HL-60 (cell line): ENCODE results near the gene RGCC.
A peak's percentile ranks its signal among the peaks of the same experiment; 100 is the strongest.

ENCODE experiments used
- DNase-seq, 2 experiments: peaks; one replicate each; pipeline ENCODE4 v3.0.0-alpha.2; 2010 to 2020; ENCODE audit warnings: low read depth in 1 of 2, low spot score in 1 of 2
- H3K27ac ChIP-seq: fragments of 250-450 bp; sonication (Bioruptor Pico); replicated peaks from 2 replicates; pipeline ENCODE4 v1.5.1; 2020; ENCODE audit warnings: mild to moderate bottlenecking, moderate library complexity
- H3K27me3 ChIP-seq: fragments of 250-450 bp; sonication (Bioruptor Pico); 2 replicates; pipeline ENCODE4 v1.5.1; 2021; ENCODE audit warnings: mild to moderate bottlenecking, moderate library complexity; ENCODE audit not compliant: insufficient read depth, poor library complexity, severe bottlenecking
- H3K4me3 ChIP-seq: replicated peaks from 2 replicates; pipeline ENCODE4 v1.5.1; 2011; ENCODE audit warnings: mild to moderate bottlenecking, control low read depth, low read length; ENCODE audit not compliant: insufficient read depth
- REST ChIP-seq: IDR thresholded peaks from 2 replicates; pipeline ENCODE4 v1.6.1; 2012; ENCODE audit warnings: low read depth; ENCODE audit not compliant: insufficient replicate concordance
- SPI1 ChIP-seq: IDR thresholded peaks from 2 replicates; pipeline ENCODE4 v1.6.1; 2012; ENCODE audit warnings: low read depth, mild to moderate bottlenecking, borderline replicate concordance

RGCC gene

GRCh38 chr13:41520016-41520659, 62.8 kb downstream of the RGCC start:
- no peak for TF ChIP-seq REST
- TF ChIP-seq SPI1, result peak; percentile 69; the same call in 1 of the 2 replicates
- no peaks in the 10 kb centered on the region for H3K27me3 ChIP-seq
- peak overlapping the region; percentile 46 for H3K27ac ChIP-seq
- H3K4me3 ChIP-seq, result no peak overlapping the region
- peak in 1 of 2 experiments; percentile 84 for DNase-seq
